WTC11 (cell line): ENCODE data around the gene PTTG1IP2.

Source experiments
- CTCF ChIP-seq: fragments of 200-600 bp; IDR thresholded peaks from 2 replicates; pipeline ENCODE4 v1.8.0; 2022; ENCODE audit warnings: antibody characterized with exemption
- NFE2L1 ChIP-seq: sonication (generic); formaldehyde crosslinking; IDR thresholded peaks from 2 replicates; pipeline ENCODE4 v1.8.1; 2023; ENCODE audit warnings: missing genetic modification reagents
- NR3C1 ChIP-seq: sonication (generic); formaldehyde crosslinking; conservative IDR thresholded peaks from 2 replicates; pipeline ENCODE4 v1.8.1; 2023; ENCODE audit warnings: low read depth, mild to moderate bottlenecking, missing genetic modification reagents

DNA sequence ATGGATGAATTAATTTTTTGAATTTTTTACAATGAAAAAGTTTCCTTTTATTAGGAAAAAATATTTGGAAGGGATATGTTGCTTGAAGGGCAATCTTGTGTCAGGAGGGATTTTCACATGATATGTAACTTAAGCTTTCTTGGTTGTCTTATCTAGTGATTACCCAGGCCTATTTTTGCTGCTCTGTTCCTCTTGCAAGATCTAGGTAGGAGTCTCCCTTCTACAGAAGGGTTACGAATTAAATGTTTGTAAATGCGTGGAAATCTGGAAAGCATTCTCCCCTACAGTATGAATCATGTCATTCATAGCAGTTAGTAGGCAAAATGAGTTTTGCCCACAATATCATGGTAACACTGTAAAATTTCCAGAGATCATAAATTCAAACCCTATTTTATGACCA is 69.0 kb downstream of the PTTG1IP2 start:
- TF ChIP-seq NR3C1 (CRISPR knock-in tag) (no peak), CTCF (no peak), NFE2L1 (no peak)
